IMR-90 (cell line): ENCODE data around the gene SBNO1. TPM values are rescaled to one million over a fixed set of nuclear protein-coding genes. Genes with fewer than 3 reads are reported as not detected.

Source experiments
- ATAC-seq: fragments of 200-7000 bp; cut with Tn5 transposase; 2 replicates; pipeline ENCODE4 v1.9.1; 2020; ENCODE audit warnings: low read depth, mild to moderate bottlenecking, moderate library complexity
- BruUV-seq: library from RNA; stranded (reverse); fragments of 400-500 nt; replicated peaks from 2 replicates; lab custom pipeline; 2021; lab: Mats Ljungman, UMichigan
- CTCF ChIA-PET: fragments of 300-600 bp; formaldehyde crosslinking; extraction: SDS; loops from one replicate; lab custom pipeline; 2021; ENCODE audit warnings: antibody characterized with exemption; lab: Yijun Ruan, JAX
- POLR2A ChIA-PET: fragments of 300-600 bp; sonication (Branson Sonifier 250); formaldehyde crosslinking; loops from one replicate; lab custom pipeline; 2022; ENCODE audit warnings: antibody characterized with exemption; ENCODE audit not compliant: unreplicated experiment; lab: Charles Lee
- DNase-seq: peaks from one replicate; pipeline ENCODE4 v3.0.0; 2013
- H2AFZ ChIP-seq: replicated peaks from 2 replicates; pipeline ENCODE3; 2013; ENCODE audit warnings: low read length, mild to moderate bottlenecking; ENCODE audit not compliant: poor library complexity
- H2AK5ac ChIP-seq: 2 replicates; pipeline ENCODE4 v1.6.1; 2013; ENCODE audit warnings: low read depth, low read length, inconsistent platforms
- H2AK9ac ChIP-seq: replicated peaks from 2 replicates; pipeline ENCODE3; 2013; ENCODE audit warnings: mild to moderate bottlenecking, low read depth, low read length, moderate library complexity; ENCODE audit not compliant: poor library complexity
- H2BK120ac ChIP-seq: 2 replicates; pipeline ENCODE4 v1.6.1; 2013; ENCODE audit warnings: low read depth, low read length, inconsistent platforms
- H2BK15ac ChIP-seq: 3 replicates; pipeline ENCODE4 v1.6.1; 2013; ENCODE audit warnings: low read depth, low read length, inconsistent platforms
- H2BK20ac ChIP-seq: 2 replicates; pipeline ENCODE4 v1.6.1; 2013; ENCODE audit warnings: low read depth, mild to moderate bottlenecking, inconsistent platforms, low read length, moderate library complexity
- H2BK5ac ChIP-seq: 2 replicates; pipeline ENCODE4 v1.6.1; 2013; ENCODE audit warnings: mild to moderate bottlenecking, low read depth, low read length, inconsistent platforms; ENCODE audit not compliant: poor library complexity, severe bottlenecking
- H3K14ac ChIP-seq: replicated peaks from 2 replicates; pipeline ENCODE4 v1.6.1; 2013; ENCODE audit warnings: low read depth, low read length, inconsistent platforms
- H3K18ac ChIP-seq: 2 replicates; pipeline ENCODE4 v1.6.1; 2013; ENCODE audit warnings: low read depth, low read length, control low read depth
- H3K23ac ChIP-seq: 2 replicates; pipeline ENCODE4 v1.6.1; 2013; ENCODE audit warnings: low read depth, low read length, inconsistent platforms
- H3K27ac ChIP-seq: 2 replicates; pipeline ENCODE4 v1.5.1; 2013; ENCODE audit warnings: mild to moderate bottlenecking, control low read depth, low read length; ENCODE audit not compliant: insufficient read depth
- H3K27me3 ChIP-seq: 2 replicates; pipeline ENCODE4 v1.6.1; 2013; ENCODE audit warnings: low read length; ENCODE audit not compliant: control insufficient read depth, insufficient read depth
- H3K36me3 ChIP-seq: 2 replicates; pipeline ENCODE4 v1.6.1; 2013; ENCODE audit warnings: low read length, mixed read lengths; ENCODE audit not compliant: control insufficient read depth, insufficient read depth
- H3K4ac ChIP-seq: 2 replicates; pipeline ENCODE4 v1.6.1; 2013; ENCODE audit warnings: low read depth, low read length, inconsistent platforms
- H3K4me1 ChIP-seq: 2 replicates; pipeline ENCODE4 v1.6.1; 2013; ENCODE audit warnings: low read length, mixed read lengths; ENCODE audit not compliant: control insufficient read depth, insufficient read depth
- H3K4me2 ChIP-seq: 2 replicates; pipeline ENCODE4 v1.6.1; 2013; ENCODE audit warnings: low read depth, mild to moderate bottlenecking, control low read depth, low read length, moderate library complexity
- H3K4me3 ChIP-seq: 2 replicates; pipeline ENCODE4 v1.5.1; 2013; ENCODE audit warnings: low read depth, mild to moderate bottlenecking, control low read depth, low read length, moderate library complexity; ENCODE audit not compliant: insufficient read depth
- H3K56ac ChIP-seq: 2 replicates; pipeline ENCODE4 v1.6.1; 2013; ENCODE audit warnings: low read length, inconsistent platforms; ENCODE audit not compliant: insufficient read depth; ENCODE audit errors: extremely low read depth
- H3K79me1 ChIP-seq, 2 experiments: 2 replicates each; pipeline ENCODE4 v1.6.1; 2013; ENCODE audit warnings: low read length in 2 of 2, inconsistent platforms in 1 of 2, low read depth in 1 of 2
- H3K9ac ChIP-seq: 2 replicates; pipeline ENCODE4 v1.6.1; 2013; ENCODE audit warnings: low read depth, low read length, control low read depth
- H3K9me1 ChIP-seq: 2 replicates; pipeline ENCODE4 v1.6.1; 2013; ENCODE audit warnings: low read length, inconsistent platforms; ENCODE audit not compliant: insufficient read depth
- H3K9me3 ChIP-seq: 2 replicates; pipeline ENCODE4 v1.6.1; 2013; ENCODE audit warnings: low read length; ENCODE audit not compliant: control insufficient read depth, insufficient read depth
- H4K20me1 ChIP-seq: 2 replicates; pipeline ENCODE4 v1.6.1; 2013; ENCODE audit warnings: low read length, inconsistent platforms; ENCODE audit not compliant: insufficient read depth
- H4K5ac ChIP-seq: 2 replicates; pipeline ENCODE4 v1.6.1; 2013; ENCODE audit warnings: mild to moderate bottlenecking, low read depth, low read length, control low read depth
- H4K8ac ChIP-seq, 2 experiments: 2 replicates each; pipeline ENCODE4 v1.6.1; 2013; ENCODE audit warnings: low read depth in 2 of 2, low read length in 2 of 2, control low read depth in 1 of 2, inconsistent platforms in 1 of 2
- H4K91ac ChIP-seq: 2 replicates; pipeline ENCODE4 v1.6.1; 2013; ENCODE audit warnings: low read depth, low read length, inconsistent platforms; ENCODE audit not compliant: insufficient read depth
- CHD1 ChIP-seq: IDR thresholded peaks from 2 replicates; pipeline ENCODE4 v1.6.1; 2012; ENCODE audit warnings: low read depth, low read length, improper control_type of control experiment
- NFE2L2 ChIP-seq: fragments of 150-350 bp; IDR thresholded peaks from 2 replicates; pipeline ENCODE4 v1.6.1; 2016; ENCODE audit warnings: low read depth, mild to moderate bottlenecking, low read length
- RAD21 ChIP-seq: IDR thresholded peaks from 2 replicates; pipeline ENCODE4 v1.6.1; 2012; ENCODE audit warnings: low read length, improper control_type of control experiment
- RCOR1 ChIP-seq: IDR thresholded peaks from 2 replicates; pipeline ENCODE4 v1.6.1; 2012; ENCODE audit warnings: mild to moderate bottlenecking, low read length, improper control_type of control experiment; ENCODE audit not compliant: insufficient replicate concordance
- WGBS, 2 experiments: methylation state at CpG; one replicate each; pipeline versions ENCODE4 v1.1.5 to v1.1.7; 2013; ENCODE audit warnings: missing lambda C conversion rate in 2 of 2; ENCODE audit not compliant: insufficient read length in 1 of 2; ENCODE audit errors: extremely low coverage in 2 of 2; 5-methylcytosine and 5-hydroxymethylcytosine counted together
- dilution Hi-C: fragments of 300-500 bp; cut with HindIII; formaldehyde crosslinking; loops from one replicate; pipeline ENCODE4 v1.14.3; 2018; ENCODE audit warnings: low sequenced_read_pairs; ENCODE audit not compliant: unreplicated experiment
- in situ Hi-C: fragments of 300-500 bp; cut with MboI; formaldehyde crosslinking; loops from 3 replicates; pipeline ENCODE4 v1.14.3; 2019; ENCODE audit warnings: low sequenced_read_pairs, inconsistent platforms, mixed read lengths
- intact Hi-C: fragments of 100-400 bp; cut with micrococcal nuclease; formaldehyde crosslinking; loops from 2 replicates; pipeline ENCODE4 v1.10.0; 2022
- polyA plus RNA-seq, 3 experiments: library from polyadenylated mRNA; depleted of rRNA; stranded (reverse); fragments of >200 nt; gene quantifications; 2 replicates each; pipeline ENCODE4 v1.2.3, GENCODE V29; 2012; ENCODE audit warnings: low replicate concordance in 1 of 3
- total RNA-seq: library from RNA; depleted of rRNA; stranded (reverse); fragments of >200 nt; gene quantifications from 2 replicates; pipeline ENCODE4 v1.2.3, GENCODE V29; 2012

SBNO1 gene
- total and polyA plus RNA-seq, 2 of the 4 experiments (the other 2 are of a cell fraction), result 5.3 to 24.9 TPM

GRCh38 chr12:123395236-123395635 lies 30.6 kb upstream of the SBNO1 start:
- intact Hi-C loops, result no loop called here
- CTCF ChIA-PET, result no interaction called here

More at GRCh38 chr12:123395236-123395635, 30.6 kb upstream of the SBNO1 start:
- H3K9me3 ChIP-seq, result no peaks in the 10 kb centered on the region
- DNase-seq (no peak), ATAC-seq (no peak)
- H3K23ac ChIP-seq, result no peak overlapping the region
- H2AK9ac ChIP-seq, result no peak overlapping the region
- POLR2A ChIA-PET, result no interaction called here
- H4K91ac ChIP-seq, result no peak overlapping the region
- H3K27ac ChIP-seq, result no peak overlapping the region
- no peak overlapping the region for H3K18ac ChIP-seq
- in situ Hi-C loops (no loop called here), dilution Hi-C loops (no loop called here)
- H3K27me3 ChIP-seq, result no peaks in the 10 kb centered on the region
- no peak overlapping the region for H4K5ac ChIP-seq
- H2BK15ac ChIP-seq, result no peak overlapping the region
- H2BK20ac ChIP-seq, result no peak overlapping the region
- no TSS peak for BruUV-seq
- TF ChIP-seq NFE2L2, result no peak
- no peak for TF ChIP-seq CHD1
- TF ChIP-seq RAD21, result no peak
- no peak for TF ChIP-seq RCOR1
- H4K8ac ChIP-seq, result no peak overlapping the region
- H4K20me1 ChIP-seq, result peaks cover 47% of the 10 kb centered on the region
- H3K56ac ChIP-seq, result no peak overlapping the region
- peaks cover 35 to 85% of the 10 kb centered on the region in 2 experiments for H3K79me1 ChIP-seq
- peaks cover 14% of the 10 kb centered on the region; the same call in 1 of the 2 replicates for H3K9me1 ChIP-seq
- no peak overlapping the region for H2AFZ ChIP-seq
- no peak overlapping the region for H3K4ac ChIP-seq
- no peak overlapping the region for H3K9ac ChIP-seq
- WGBS, 2 experiments, result 88% methylated on average over 1 of the region's 5 CpGs; no CpG with 5 or more reads in 1 of the 2 experiments
- H3K14ac ChIP-seq, result no peak overlapping the region
- H3K36me3 ChIP-seq, result peaks cover 67% of the 10 kb centered on the region
- H3K4me1 ChIP-seq, result peaks cover 5% of the 10 kb centered on the region; the same call in 1 of the 2 replicates
- no peak overlapping the region for H2BK5ac ChIP-seq
- no peak overlapping the region for H2AK5ac ChIP-seq
- no peak overlapping the region for H3K4me3 ChIP-seq
- no peak overlapping the region for H3K4me2 ChIP-seq
- no peak overlapping the region for H2BK120ac ChIP-seq
